ENCODE measurements around the gene TNNI3.

- TF ChIP-seq, protein P1, sequence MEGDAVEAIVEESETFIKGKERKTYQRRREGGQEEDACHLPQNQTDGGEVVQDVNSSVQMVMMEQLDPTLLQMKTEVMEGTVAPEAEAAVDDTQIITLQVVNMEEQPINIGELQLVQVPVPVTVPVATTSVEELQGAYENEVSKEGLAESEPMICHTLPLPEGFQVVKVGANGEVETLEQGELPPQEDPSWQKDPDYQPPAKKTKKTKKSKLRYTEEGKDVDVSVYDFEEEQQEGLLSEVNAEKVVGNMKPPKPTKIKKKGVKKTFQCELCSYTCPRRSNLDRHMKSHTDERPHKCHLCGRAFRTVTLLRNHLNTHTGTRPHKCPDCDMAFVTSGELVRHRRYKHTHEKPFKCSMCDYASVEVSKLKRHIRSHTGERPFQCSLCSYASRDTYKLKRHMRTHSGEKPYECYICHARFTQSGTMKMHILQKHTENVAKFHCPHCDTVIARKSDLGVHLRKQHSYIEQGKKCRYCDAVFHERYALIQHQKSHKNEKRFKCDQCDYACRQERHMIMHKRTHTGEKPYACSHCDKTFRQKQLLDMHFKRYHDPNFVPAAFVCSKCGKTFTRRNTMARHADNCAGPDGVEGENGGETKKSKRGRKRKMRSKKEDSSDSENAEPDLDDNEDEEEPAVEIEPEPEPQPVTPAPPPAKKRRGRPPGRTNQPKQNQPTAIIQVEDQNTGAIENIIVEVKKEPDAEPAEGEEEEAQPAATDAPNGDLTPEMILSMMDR (conservative IDR thresholded peaks at IDR 0.05; ENCODE audit: low read length) = no peak
- TF ChIP-seq EZH2phosphoT487 (IDR thresholded peaks at IDR 0.05; ENCODE audit: borderline replicate concordance, low read depth, low read length) = no peak
These were observed 9.8 kb downstream of the TNNI3 start for GRCh38 chr19:55147545-55148251.

Measured in OCI-LY7 (cell line).